B cell (primary cell): ENCODE results near the gene SAA1. TPM values are rescaled to one million over a fixed set of nuclear protein-coding genes. Genes with fewer than 3 reads are reported as not detected.
"Not testable (repeated sequence)": the region's sequence is repeated elsewhere in the genome, so short reads cannot be mapped to it uniquely, and the experiment has no call there.

Experiments used
- ATAC-seq: fragments of 200-7000 bp; cut with Tn5 transposase; one replicate; pipeline ENCODE4 v1.10.0; 2021; ENCODE audit warnings: low read depth, mild to moderate bottlenecking, moderate number of reproducible peaks, moderate library complexity
- CTCF ChIA-PET: fragments of 350-600 bp; sonication (Branson Sonifier 250); formaldehyde crosslinking; loops from one replicate; lab custom pipeline; 2021; ENCODE audit warnings: antibody characterized with exemption, inconsistent platforms; lab: Charles Lee
- POLR2A ChIA-PET: fragments of 350-600 bp; sonication (Branson Sonifier 250); formaldehyde crosslinking; loops from one replicate; lab custom pipeline; 2021; ENCODE audit warnings: antibody characterized with exemption; lab: Charles Lee
- DNase-seq: peaks from one replicate; pipeline ENCODE4 v3.0.0; 2013
- H2AFZ ChIP-seq: 2 replicates; pipeline ENCODE4 v1.6.1; 2012; ENCODE audit warnings: mild to moderate bottlenecking, low read depth, low read length; ENCODE audit not compliant: insufficient read depth, poor library complexity, severe bottlenecking
- H3K27ac ChIP-seq, 2 donors: 1 replicate in 1 of 2; 2 replicates in 1 of 2; pipeline ENCODE4 v1.5.1; 2012 to 2013; ENCODE audit warnings: low read length in 2 of 2, mild to moderate bottlenecking in 2 of 2, moderate library complexity in 1 of 2
- H3K27me3 ChIP-seq, 4 experiments: fragments of 200-600 bp in 1 of 4; sonication (generic) in 1 of 4; replicated peaks in 1 of 4; 1 replicate in 2 of 4; 2 replicates in 2 of 4; pipeline versions ENCODE4 v1.6.1 to v1.7.0; 2013 to 2016; ENCODE audit warnings: low read length in 3 of 4, mild to moderate bottlenecking in 2 of 4, mixed read lengths in 1 of 4, moderate library complexity in 1 of 4; ENCODE audit not compliant: insufficient read depth in 4 of 4, control insufficient read depth in 3 of 4; ENCODE audit errors: control extremely low read depth in 1 of 4
- H3K36me3 ChIP-seq, 2 experiments: replicated peaks in 1 of 2; 1 replicate in 1 of 2; 2 replicates in 1 of 2; pipeline versions ENCODE4 v1.6.1 to v1.7.1; 2013; ENCODE audit warnings: low read length in 1 of 2; ENCODE audit not compliant: insufficient read depth in 2 of 2, control insufficient read depth in 1 of 2; ENCODE audit errors: control extremely low read depth in 1 of 2, extremely low read depth in 1 of 2
- H3K4me1 ChIP-seq, 2 donors: fragments of 200-600 bp in 1 of 2; sonication (generic) in 1 of 2; 1 replicate in 1 of 2; 2 replicates in 1 of 2; pipeline versions ENCODE4 v1.5.1 to v1.6.1; 2013 to 2017; ENCODE audit warnings: low read length in 2 of 2; ENCODE audit not compliant: control insufficient read depth in 2 of 2, insufficient read depth in 2 of 2
- H3K4me2 ChIP-seq: replicated peaks from 2 replicates; pipeline ENCODE3; 2012; ENCODE audit warnings: mild to moderate bottlenecking, low read depth, low read length; ENCODE audit not compliant: poor library complexity, severe bottlenecking
- H3K4me3 ChIP-seq, 5 experiments: fragments of 200-600 bp in 1 of 5; sonication (generic) in 1 of 5; 1 replicate in 3 of 5; 2 replicates in 2 of 5; pipeline versions ENCODE4 v1.5.1 to v1.7.0; 2011 to 2016; ENCODE audit warnings: low read length in 4 of 5, mild to moderate bottlenecking in 4 of 5, low read depth in 2 of 5, control low read depth in 1 of 5, moderate library complexity in 1 of 5; ENCODE audit not compliant: insufficient read depth in 1 of 5; ENCODE audit errors: control extremely low read depth in 1 of 5, extremely low read depth in 1 of 5
- H3K79me2 ChIP-seq: fragments of 200-600 bp; sonication (generic); one replicate; pipeline ENCODE4 v1.6.0; 2016; ENCODE audit warnings: low read length; ENCODE audit not compliant: control insufficient read depth, insufficient read depth
- H3K9ac ChIP-seq: fragments of 200-600 bp; sonication (generic); 2 replicates; pipeline ENCODE4 v1.6.1; 2017; ENCODE audit warnings: mild to moderate bottlenecking, low read length, moderate library complexity
- H3K9me3 ChIP-seq, 3 donors: one replicate each; pipeline versions ENCODE4 v1.6.1 to v1.7.1; 2013; ENCODE audit warnings: low read length in 2 of 3; ENCODE audit not compliant: control insufficient read depth in 2 of 3, insufficient read depth in 1 of 3; ENCODE audit errors: control extremely low read depth in 1 of 3
- H4K20me1 ChIP-seq: 2 replicates; pipeline ENCODE4 v1.6.0; 2012; ENCODE audit warnings: mild to moderate bottlenecking, low read length; ENCODE audit not compliant: insufficient read depth, control insufficient read depth, poor library complexity, severe bottlenecking
- H3K27ac Mint-ChIP-seq: one replicate; pipeline ENCODE4 v1.8.0; 2021; ENCODE audit warnings: mixed read lengths
- H3K27me3 Mint-ChIP-seq: one replicate; pipeline ENCODE4 v1.8.0; 2021; ENCODE audit warnings: mixed read lengths
- H3K4me1 Mint-ChIP-seq: one replicate; pipeline ENCODE4 v1.8.0; 2021; ENCODE audit warnings: mixed read lengths
- H3K4me3 Mint-ChIP-seq: one replicate; pipeline ENCODE4 v1.8.0; 2021; ENCODE audit warnings: mixed read lengths
- H3K9me3 Mint-ChIP-seq: one replicate; pipeline ENCODE4 v1.8.0; 2022; ENCODE audit warnings: mixed read lengths; ENCODE audit not compliant: insufficient read depth
- CTCF ChIP-seq: fragments of 200-600 bp; IDR thresholded peaks from one replicate; pipeline ENCODE4 v1.8.0; 2022; ENCODE audit warnings: antibody characterized with exemption, mild to moderate bottlenecking
- EZH2 ChIP-seq: IDR thresholded peaks from 2 replicates; pipeline ENCODE4 v1.6.1; 2012; ENCODE audit warnings: borderline replicate concordance, low read depth, mild to moderate bottlenecking, moderate library complexity, low read length; ENCODE audit not compliant: insufficient read depth, poor library complexity, severe bottlenecking
- WGBS: methylation state at CpG from one replicate; pipeline ENCODE4 v1.1.5; 2013; ENCODE audit warnings: missing lambda C conversion rate; ENCODE audit not compliant: insufficient coverage; 5-methylcytosine and 5-hydroxymethylcytosine counted together
- intact Hi-C: fragments of 100-400 bp; cut with micrococcal nuclease; formaldehyde crosslinking; loops from one replicate; pipeline ENCODE4 v1.10.0; 2022
- polyA plus RNA-seq: library from polyadenylated mRNA; depleted of rRNA; stranded (reverse); fragments of >200 nt; gene quantifications from 2 replicates; pipeline ENCODE4 v1.2.3, GENCODE V29; 2012
- total RNA-seq, 2 donors: library from RNA; stranded (reverse); fragments of 120-200 nt in 1 of 2; gene quantifications; 1 replicate in 1 of 2; 2 replicates in 1 of 2; pipeline versions ENCODE4 v1.2.3 to v1.2.4, GENCODE V29; 2013 to 2022

The SAA1 gene
- total and polyA plus RNA-seq, 2 donors (not counting 1 experiment from before 2014, with no cell fraction given): not detected

DNA sequence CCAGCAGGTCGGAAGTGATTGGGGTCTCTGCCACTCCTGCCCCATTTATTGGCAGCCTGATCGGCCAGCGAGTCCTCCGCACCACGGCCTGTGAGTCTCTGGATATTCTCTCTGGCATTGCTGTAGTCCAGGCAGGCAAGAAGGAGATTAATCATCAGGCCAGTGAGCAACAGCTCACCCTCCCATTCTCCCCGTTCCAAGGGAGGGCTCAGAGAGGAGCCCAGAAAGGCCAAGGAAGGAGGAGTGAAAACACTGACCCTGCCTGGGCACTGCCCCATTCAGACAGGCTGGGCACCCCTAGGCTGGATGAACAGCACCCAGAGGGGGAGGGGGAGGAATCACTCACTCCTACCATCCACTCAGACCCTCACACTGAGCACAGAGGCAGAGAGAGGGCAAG, 20.7 kb upstream of the SAA1 start:
- no peak overlapping the region for H3K9ac ChIP-seq
- peaks cover 1 to 6% (median 5%) of the 10 kb centered on the region in 3 donors for H3K9me3 ChIP-seq
- no peaks in the 10 kb centered on the region for H4K20me1 ChIP-seq
- TF ChIP-seq EZH2: no peak
- no peak for TF ChIP-seq CTCF
- H3K27me3 ChIP-seq: no peaks in the 10 kb centered on the region
- H2AFZ ChIP-seq: peak overlapping the region; percentile 20
- Mint-ChIP-seq H3K27ac (no peak overlapping the region), H3K9me3 (peaks cover 2% of the 10 kb centered on the region), H3K4me3 (no peak overlapping the region), H3K4me1 (peaks cover 15% of the 10 kb centered on the region), H3K27me3 (peaks cover 4% of the 10 kb centered on the region)
- no peak overlapping the region for H3K27ac ChIP-seq
- H3K79me2 ChIP-seq: no peaks in the 10 kb centered on the region
- no peak overlapping the region for H3K4me3 ChIP-seq
- H3K36me3 ChIP-seq: no peaks in the 10 kb centered on the region
- 93% methylated on average over 5 of the region's 6 CpGs for WGBS
- ATAC-seq (no peak), DNase-seq (no peak)
- no peak overlapping the region for H3K4me2 ChIP-seq
- ChIA-PET POLR2A (no interaction called here), CTCF (interaction anchor here (2.9 kb wide), 1 partner anchor 486 kb away, joined by 16 read pairs; no protein-coding TSS in a partner anchor)
- peaks cover 2 to 19% of the 10 kb centered on the region in 2 donors for H3K4me1 ChIP-seq
- intact Hi-C loops: loop anchor here (10.0 kb wide), 1 partner anchor 279 kb away; the partner anchor contains the start of gene TSG101

DNA sequence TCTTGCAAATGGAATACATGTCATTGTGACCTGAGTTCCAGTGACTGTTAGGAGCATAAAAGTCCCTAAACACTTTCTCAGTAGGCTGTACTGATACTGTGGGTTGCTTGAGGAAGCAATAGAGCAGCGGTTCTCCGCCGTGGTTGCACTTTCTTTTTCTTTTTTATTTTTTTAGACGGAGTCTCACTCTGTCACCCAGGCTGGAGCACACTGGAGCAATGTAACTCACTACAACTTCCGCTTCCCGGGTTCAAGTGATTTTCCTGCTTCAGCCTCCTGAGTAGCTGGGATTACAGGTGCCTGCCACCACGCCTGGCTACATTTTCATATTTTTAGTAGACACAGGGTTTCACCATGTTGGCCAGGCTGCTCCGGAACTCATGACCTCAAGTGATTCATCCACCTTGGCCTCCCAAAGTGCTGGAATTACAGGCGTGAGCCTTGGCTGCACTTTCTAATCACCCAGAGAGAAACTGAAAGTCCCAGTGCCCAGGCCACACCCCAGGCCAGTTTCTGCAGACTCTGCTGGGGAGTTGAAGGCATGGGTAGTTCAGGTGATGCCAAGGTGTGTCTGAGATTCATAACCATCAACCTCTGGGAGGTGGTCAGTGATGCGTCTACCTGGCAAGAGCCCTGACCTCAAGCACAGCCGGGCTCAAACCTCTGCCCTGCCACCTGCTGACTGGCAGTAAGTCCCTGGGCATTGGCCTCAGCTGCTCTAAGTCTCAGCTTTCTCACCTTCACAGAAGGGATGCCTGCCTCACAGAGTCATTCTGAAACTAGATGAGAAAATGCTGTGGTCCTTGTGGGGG, 19.5 kb upstream of the SAA1 start:
- peak overlapping the region; percentile 61 for H3K4me2 ChIP-seq
- H3K27ac ChIP-seq: peak overlapping the region; percentile 53 to 60
- H3K4me1 ChIP-seq: peaks cover 2 to 19% of the 10 kb centered on the region in 2 donors
- H3K27me3 ChIP-seq, CTCF ChIA-PET, H3K27me3 Mint-ChIP-seq, H4K20me1 ChIP-seq, H3K36me3 ChIP-seq, H3K9me3 ChIP-seq, H3K79me2 ChIP-seq, H3K9me3 Mint-ChIP-seq, POLR2A ChIA-PET: not testable (repeated sequence)
- Mint-ChIP-seq H3K4me3 (peak overlapping the region; percentile 74), H3K4me1 (peaks cover 15% of the 10 kb centered on the region), H3K27ac (peak overlapping the region; percentile 87)
- DNase-seq: peak; percentile 54
- intact Hi-C loops: loop anchor here (2.0 to 10.0 kb wide), 2 partner anchors 76 to 278 kb away; partner anchors contain the start of genes GTF2H1, HPS5 and TSG101
- H3K9ac ChIP-seq: peak overlapping the region; percentile 55
- H3K4me3 ChIP-seq: peak overlapping the region in 4 of 5 experiments; percentile 22 to 50 (median 34)
- 52% methylated on average over 5 of the region's 11 CpGs for WGBS
- ATAC-seq: peak; percentile 63
- peak overlapping the region; percentile 70 for H2AFZ ChIP-seq

DNA sequence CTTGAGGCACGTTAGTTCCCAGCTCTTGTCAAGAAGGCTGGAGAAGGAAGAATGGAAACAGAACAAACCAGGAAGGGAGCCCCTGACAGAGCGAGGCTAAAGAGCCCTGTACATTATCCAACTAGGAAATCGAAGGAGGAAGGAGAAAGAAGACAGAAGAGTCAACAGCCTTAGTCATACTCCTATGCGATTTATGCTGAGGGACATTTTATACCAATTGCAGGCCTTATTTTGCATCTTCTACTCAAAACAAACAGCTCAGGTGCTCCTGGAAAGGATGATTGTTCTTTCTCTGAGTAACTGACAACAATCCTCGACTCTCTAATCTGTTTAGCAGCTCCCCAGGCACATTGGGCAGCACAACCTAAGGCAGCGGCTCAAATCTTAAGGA, 18.9 kb upstream of the SAA1 start:
- H3K36me3 ChIP-seq, H4K20me1 ChIP-seq, H3K4me3 ChIP-seq, H3K9me3 ChIP-seq, CTCF ChIA-PET, DNase-seq, H3K79me2 ChIP-seq, H3K9me3 Mint-ChIP-seq, ATAC-seq, H3K27me3 ChIP-seq, H3K9ac ChIP-seq, H3K4me2 ChIP-seq, POLR2A ChIA-PET, H3K27me3 Mint-ChIP-seq: not testable (repeated sequence)
- no CpG with 5 or more reads among the region's 6 CpGs for WGBS
- intact Hi-C loops: loop anchor here (2.0 to 10.0 kb wide), 2 partner anchors 76 to 278 kb away; partner anchors contain the start of genes GTF2H1, HPS5 and TSG101
- peak overlapping the region; percentile 74 for H3K4me3 Mint-ChIP-seq
- peak overlapping the region; percentile 70 for H2AFZ ChIP-seq
- peak overlapping the region; percentile 87 for H3K27ac Mint-ChIP-seq
- peak overlapping the region in 1 of 2 donors; percentile 53 for H3K27ac ChIP-seq
- peaks cover 2 to 19% of the 10 kb centered on the region in 2 donors for H3K4me1 ChIP-seq
- H3K4me1 Mint-ChIP-seq: peaks cover 15% of the 10 kb centered on the region
